AG09319 (cell line): ENCODE measurements around the gene AHCYL2.
"Not testable (repeated sequence)": the region's sequence is repeated elsewhere in the genome, so short reads cannot be mapped to it uniquely, and the experiment has no call there.

ENCODE experiments used
- DNase-seq: peaks from one replicate; pipeline ENCODE4 v3.0.0-alpha.2; 2010; ENCODE audit warnings: low read depth; ENCODE audit errors: extremely low read depth
- CTCF ChIP-seq: IDR thresholded peaks from 2 replicates; pipeline ENCODE4 v1.5.1; 2011; ENCODE audit warnings: low read depth, mild to moderate bottlenecking, inconsistent platforms, low read length, moderate library complexity

AHCYL2 gene

GRCh38 chr7:129240119-129240820 is 15.4 kb downstream of the AHCYL2 start:
- DNase-seq: no peak
- TF ChIP-seq CTCF: no peak

GRCh38 chr7:129244220-129244619 is 19.4 kb downstream of the AHCYL2 start:
- TF ChIP-seq CTCF: no peak

GRCh38 chr7:129245533-129245932 is 20.7 kb downstream of the AHCYL2 start:
- no peak for DNase-seq
- TF ChIP-seq CTCF: no peak

More at GRCh38 chr7:129244220-129244619, 19.4 kb downstream of the AHCYL2 start:
- DNase-seq: no peak

GRCh38 chr7:129247087-129247486 is 22.3 kb downstream of the AHCYL2 start:
- TF ChIP-seq CTCF: no peak
- no peak for DNase-seq

- DNase-seq: no peak
- TF ChIP-seq CTCF: no peak
Measured at GRCh38 chr7:129252128-129252527, 27.3 kb downstream of the AHCYL2 start.

- DNase-seq: not testable (repeated sequence)
Measured at GRCh38 chr7:129252603-129253002, 27.8 kb downstream of the AHCYL2 start.

- no peak for TF ChIP-seq CTCF
- no peak for DNase-seq
Measured at GRCh38 chr7:129255800-129256199, 31.0 kb downstream of the AHCYL2 start.

- no peak for TF ChIP-seq CTCF
- no peak for DNase-seq
Measured at GRCh38 chr7:129256221-129256620, 31.4 kb downstream of the AHCYL2 start.
